Epithelial cell of umbilical artery (primary cell): ENCODE data around the gene GPR153. TPM values are rescaled to one million over a fixed set of nuclear protein-coding genes. Genes with fewer than 3 reads are reported as not detected.

Experiments used
- total RNA-seq: library from RNA; depleted of rRNA; stranded (reverse); fragments of >200 nt; gene quantifications from 2 replicates; pipeline ENCODE4 v1.2.3, GENCODE V29; 2014

GPR153 gene
- total RNA-seq, result 1.4 and 1.9 TPM in 2 replicates

DNA sequence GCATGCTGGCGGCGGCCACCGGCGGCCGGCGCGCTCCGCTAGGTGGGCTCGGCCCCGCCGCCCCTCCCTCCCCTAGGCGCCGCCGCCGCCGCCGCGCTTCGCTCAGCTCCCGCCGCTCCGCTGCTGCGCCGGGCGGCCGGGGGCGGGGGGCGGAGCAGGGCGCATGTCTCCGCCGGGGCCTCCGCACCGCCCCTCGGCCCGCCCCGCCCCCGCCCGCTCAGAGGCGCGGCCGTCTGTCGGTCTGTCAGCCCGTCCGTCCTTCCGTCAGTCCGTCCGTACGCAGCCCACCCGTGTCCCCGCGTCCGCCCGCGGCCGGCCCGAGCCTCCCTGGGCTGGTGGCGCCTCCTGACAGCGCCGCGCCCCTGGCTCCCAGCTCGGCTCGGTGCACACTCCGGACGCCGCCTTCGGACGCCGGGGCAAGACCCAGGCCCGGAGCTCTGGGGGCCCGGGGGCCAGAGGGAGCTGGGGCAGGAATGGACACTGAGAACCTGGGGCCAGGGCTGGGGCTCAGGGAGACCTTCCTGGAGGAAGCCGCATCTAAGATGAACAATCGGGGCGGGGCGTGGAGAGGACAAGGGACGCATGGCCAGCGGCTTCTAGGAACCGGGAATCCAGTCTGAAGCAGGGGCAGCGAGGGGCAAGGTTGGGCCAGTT, at the start of gene GPR153:
GPR153 (minus strand) TSS at position 138 of the 654 bp plus-strand sequence. CDS start 6,193 bp downstream, outside the sequence.

DNA sequence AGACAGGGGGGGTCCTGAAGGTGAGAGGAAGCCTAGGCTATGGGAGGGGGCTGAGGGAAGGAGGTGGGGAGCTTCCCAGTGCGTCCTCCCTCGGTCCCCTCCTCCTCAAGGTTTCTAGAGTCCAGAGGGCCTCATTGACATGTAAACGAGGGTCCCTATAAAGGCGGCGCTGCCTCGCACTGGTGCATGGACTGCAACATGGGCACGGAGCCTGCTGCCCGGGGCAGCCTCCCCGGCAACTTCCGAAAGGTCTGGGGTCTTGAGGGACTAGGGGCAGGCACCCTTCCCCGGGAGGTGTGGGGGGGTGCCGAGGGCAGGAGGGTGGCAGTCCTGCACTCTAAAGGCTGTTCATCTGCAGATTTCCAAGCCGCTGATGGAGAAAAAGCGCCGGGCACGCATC, 16.9 kb downstream of the GPR153 start, which contains the start of gene HES3:
HES3 (plus strand) TSS at position 187 of the 400 bp plus-strand sequence; CDS start at position 374, 187 bp downstream.

DNA sequence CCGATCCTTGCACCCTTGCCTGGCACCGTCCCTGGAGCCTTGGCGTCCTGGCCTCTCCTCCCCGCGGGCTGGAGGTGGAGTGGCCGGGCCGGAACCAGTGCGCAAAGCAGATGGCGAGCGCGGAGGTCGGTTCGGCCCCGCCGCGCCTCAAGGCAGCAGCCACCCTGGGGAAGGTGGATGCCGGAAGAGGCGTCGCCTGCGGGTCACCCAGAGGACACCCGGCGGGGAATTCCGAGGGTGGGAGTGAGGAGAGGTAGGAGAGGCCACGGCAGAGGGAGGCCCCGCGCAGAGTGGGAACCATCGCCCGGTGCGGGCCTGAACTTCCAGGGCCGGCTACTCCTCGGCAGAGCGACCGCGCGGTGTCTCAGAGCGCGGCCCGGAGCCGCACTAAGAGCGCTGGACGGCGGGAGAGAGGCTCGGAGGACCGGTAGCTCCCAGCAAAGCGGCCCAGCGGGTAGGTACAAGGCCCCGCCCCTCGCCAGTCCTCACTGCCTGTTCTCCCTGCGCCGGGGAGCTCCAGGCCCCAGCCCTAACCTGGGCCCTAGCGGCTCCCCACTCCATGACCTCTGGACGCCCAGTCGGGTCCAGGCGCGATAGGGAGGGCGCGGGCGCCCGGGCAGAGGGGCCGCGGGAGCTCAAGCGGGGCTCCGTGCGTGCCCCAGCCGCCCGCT, 54.9 kb downstream of the GPR153 start, which contains the start of gene RNF207:
RNF207 (plus strand) TSS at position 271 of the 671 bp plus-strand sequence. CDS start 417 bp downstream, outside the sequence.

DNA sequence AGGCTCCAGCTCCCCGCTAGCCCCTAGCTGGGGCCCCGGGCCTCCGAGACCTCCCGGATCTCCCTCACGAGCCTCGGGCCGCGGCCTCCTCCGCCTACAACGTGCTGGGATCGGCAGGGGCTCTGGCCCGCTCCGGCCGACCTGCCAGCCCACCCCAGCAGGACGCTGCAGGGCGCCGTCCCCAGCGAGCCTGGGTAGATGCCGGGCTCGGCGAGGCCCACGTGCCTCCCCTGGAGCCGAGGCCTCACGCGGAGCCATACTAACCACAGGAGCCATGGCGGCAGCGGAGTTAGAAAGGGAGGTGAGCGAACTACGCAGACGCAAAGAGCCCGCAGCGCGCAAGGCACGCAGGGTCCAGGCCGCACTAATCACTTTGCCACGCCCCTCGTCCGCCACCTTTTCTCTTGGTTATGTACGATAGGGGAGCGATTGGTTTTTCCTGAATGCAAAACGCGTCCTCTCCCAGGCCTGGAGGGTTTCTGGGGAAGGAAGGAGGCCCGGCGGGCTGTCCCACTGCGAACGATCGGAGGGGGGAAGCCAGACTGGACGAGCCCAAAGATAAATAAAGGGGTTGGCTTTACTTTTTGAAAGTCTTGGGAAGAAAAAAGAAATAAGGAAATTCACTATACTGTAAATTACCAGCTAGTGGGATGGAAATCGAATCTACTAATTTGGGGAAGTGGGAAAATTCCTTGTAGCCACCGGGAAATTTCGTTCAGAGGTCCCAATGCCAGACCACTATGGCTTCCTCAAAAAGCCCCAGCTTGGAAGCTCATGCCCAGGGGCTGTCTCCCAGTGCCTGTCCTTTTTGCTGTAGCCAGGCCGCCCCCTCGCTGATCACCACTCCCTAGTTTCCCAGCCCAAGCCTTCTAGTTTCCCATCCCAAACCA, 61.4 kb downstream of the GPR153 start, which contains the start of gene RPL22:
RPL22 (minus strand) TSS at position 298 of the 890 bp plus-strand sequence; CDS start at position 276, 22 bp downstream.

Other genes with a start within 250 kb of the GPR153 start
- 2.4 and 2.9 TPM in 2 replicates for gene KCNAB2, start 215.2 kb downstream of the GPR153 start, total RNA-seq
- gene CHD5, start 80.8 kb downstream of the GPR153 start, total RNA-seq, result under 0.01 TPM in 1 of 2 replicates, not detected in the other
- 106 and 166 TPM in 2 replicates for gene RPL22, start 61.5 kb downstream of the GPR153 start, total RNA-seq
- gene RNF207, start 55.0 kb downstream of the GPR153 start, total RNA-seq, result 5.2 and 9.4 TPM in 2 replicates
- gene ICMT, start 25.1 kb downstream of the GPR153 start, total RNA-seq, result 72.1 and 81.8 TPM in 2 replicates
- gene HES3, start 16.9 kb downstream of the GPR153 start, total RNA-seq, result not detected in 2 replicates
- 48.2 and 52.6 TPM in 2 replicates for gene ACOT7, start 132.7 kb upstream of the GPR153 start, total RNA-seq
- 10.0 and 59.4 TPM in 2 replicates for gene HES2, start 158.8 kb upstream of the GPR153 start, total RNA-seq
- 0.30 and 1.3 TPM in 2 replicates for gene ESPN, start 163.7 kb upstream of the GPR153 start, total RNA-seq
- 9.7 and 11.4 TPM in 2 replicates for gene TNFRSF25, start 205.1 kb upstream of the GPR153 start, total RNA-seq
- 26.4 and 36.4 TPM in 2 replicates for gene PLEKHG5, start 230.6 kb upstream of the GPR153 start, total RNA-seq